Stimulated activated CD4-positive, alpha-beta T cell treated with anti-CD3 and anti-CD28 coated beads, Interleukin-1b, Interleukin-23, amount 100 ng/mL, for 4 hours (primary cell): ENCODE data around the gene HOXD4.

Source experiments
- DNase-seq, 2 donors: peaks; one replicate each; pipeline ENCODE4 v3.0.0-alpha.2; 2020; ENCODE audit warnings: low read depth in 2 of 2

HOXD4 gene

GRCh38 chr2:176114120-176114929 lies 37.0 kb upstream of the HOXD4 start:
- no peak for DNase-seq

GRCh38 chr2:176114930-176115625 lies 36.3 kb upstream of the HOXD4 start:
- DNase-seq: no peak

GRCh38 chr2:176115883-176116813 lies 35.2 kb upstream of the HOXD4 start, which contains the start of gene HOXD10:
HOXD10 (plus strand) TSS chr2:176116778; CDS start chr2:176116834, 56 bp downstream.
- DNase-seq: no peak

GRCh38 chr2:176117162-176117822 lies 34.1 kb upstream of the HOXD4 start:
- DNase-seq: no peak

- DNase-seq: no peak
Observed at GRCh38 chr2:176117823-176118371, 33.5 kb upstream of the HOXD4 start.

GRCh38 chr2:176118601-176119339 lies 32.6 kb upstream of the HOXD4 start:
- no peak for DNase-seq

- no peak for DNase-seq
Observed at GRCh38 chr2:176120364-176121189, 30.8 kb upstream of the HOXD4 start.

GRCh38 chr2:176121190-176122051 lies 29.9 kb upstream of the HOXD4 start:
- DNase-seq: no peak

GRCh38 chr2:176122052-176122682 lies 29.2 kb upstream of the HOXD4 start:
- DNase-seq: no peak

GRCh38 chr2:176122683-176123410 lies 28.5 kb upstream of the HOXD4 start, which contains the start of gene HOXD9:
HOXD9 (plus strand) TSS chr2:176122719; CDS start chr2:176122769, 50 bp downstream.
- no peak for DNase-seq

- DNase-seq: no peak
Observed at GRCh38 chr2:176123411-176124109, 27.8 kb upstream of the HOXD4 start.

GRCh38 chr2:176124110-176124946 lies 27.0 kb upstream of the HOXD4 start:
- no peak for DNase-seq

- no peak for DNase-seq
Observed at GRCh38 chr2:176124947-176125771, 26.2 kb upstream of the HOXD4 start.

GRCh38 chr2:176125772-176126054 lies 25.6 kb upstream of the HOXD4 start:
- DNase-seq: no peak
